Measurements from ENCODE around the gene MDM2. TPM values are rescaled to one million over a fixed set of nuclear protein-coding genes. Genes with fewer than 3 reads are reported as not detected.
"Not testable (repeated sequence)": the region's sequence is repeated elsewhere in the genome, so short reads cannot be mapped to it uniquely, and the experiment has no call there.

The MDM2 gene
- total RNA-seq, 1 experiment from 2014 or later, result 41.9 TPM

DNA sequence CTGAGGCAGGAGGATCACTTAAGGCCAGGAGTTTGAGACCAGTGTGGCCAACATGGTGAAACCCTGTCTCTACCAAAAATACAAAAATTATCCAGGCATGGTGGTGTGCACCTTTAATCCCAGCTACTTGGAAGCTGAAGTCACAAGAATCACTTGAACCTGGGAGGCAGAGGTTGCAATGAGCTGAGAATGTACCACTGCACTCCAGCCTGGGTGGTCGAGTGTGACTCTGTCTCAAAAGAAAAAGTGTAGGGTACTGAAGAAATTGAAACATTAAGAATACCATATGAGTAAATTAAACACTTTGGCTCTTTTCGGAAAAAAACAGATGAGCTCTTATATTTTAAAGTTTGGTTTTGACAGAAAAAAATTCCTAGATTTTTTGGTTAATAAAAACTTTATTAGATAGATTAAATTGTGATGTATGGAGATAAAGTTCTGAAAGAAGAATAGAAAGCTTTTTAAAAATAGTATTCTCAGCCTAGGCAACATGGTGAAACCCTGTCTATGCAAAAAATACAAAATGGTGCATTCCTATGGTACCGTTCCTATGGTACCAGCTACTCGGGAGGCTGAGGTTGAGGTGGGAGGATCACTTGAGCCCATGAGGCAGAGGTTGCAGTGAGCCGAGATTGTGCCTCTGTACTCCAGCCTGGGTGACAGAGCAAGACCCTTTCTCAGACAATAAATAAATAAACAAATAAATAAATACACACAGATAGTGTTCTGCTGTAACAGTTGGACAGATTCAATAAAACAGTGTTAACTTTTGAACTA is 20.1 kb downstream of the MDM2 start:
- DNase-seq (ENCODE audit: low spot score), result no peak

DNA sequence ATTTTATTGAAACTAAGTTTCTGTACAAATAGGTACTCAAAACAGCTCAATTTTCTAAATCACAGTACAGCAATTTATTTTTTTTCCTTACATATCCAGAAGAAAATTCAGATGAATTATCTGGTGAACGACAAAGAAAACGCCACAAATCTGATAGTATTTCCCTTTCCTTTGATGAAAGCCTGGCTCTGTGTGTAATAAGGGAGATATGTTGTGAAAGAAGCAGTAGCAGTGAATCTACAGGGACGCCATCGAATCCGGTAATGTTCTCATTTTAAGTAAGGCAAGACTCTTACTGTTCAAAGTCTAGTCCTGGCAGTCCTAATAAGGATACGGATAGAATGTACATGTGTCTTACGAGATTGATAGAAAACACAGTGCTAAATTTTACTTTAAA is 20.7 kb downstream of the MDM2 start:
- no peak for DNase-seq (ENCODE audit: low spot score)

DNA sequence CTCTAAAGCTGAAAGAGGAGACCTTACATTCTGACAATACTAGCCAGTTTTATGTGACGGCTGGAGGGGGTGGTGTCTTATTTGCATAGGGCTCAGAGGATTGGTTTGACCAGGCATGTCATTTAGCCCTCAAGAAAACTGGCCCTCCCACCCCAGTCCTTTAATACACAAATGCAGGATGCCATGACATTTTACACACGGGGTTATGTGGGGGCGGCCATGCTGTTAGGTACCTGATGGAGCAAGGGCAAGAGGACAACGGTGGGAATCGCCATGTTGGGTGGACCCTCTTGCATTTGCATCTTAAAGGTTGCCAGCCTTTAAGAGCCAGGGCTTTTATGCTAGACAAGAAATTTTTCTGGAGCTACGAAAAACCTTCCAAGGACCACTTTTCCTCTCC is 23.3 kb downstream of the MDM2 start:
- no peak for DNase-seq (ENCODE audit: low spot score)

DNA sequence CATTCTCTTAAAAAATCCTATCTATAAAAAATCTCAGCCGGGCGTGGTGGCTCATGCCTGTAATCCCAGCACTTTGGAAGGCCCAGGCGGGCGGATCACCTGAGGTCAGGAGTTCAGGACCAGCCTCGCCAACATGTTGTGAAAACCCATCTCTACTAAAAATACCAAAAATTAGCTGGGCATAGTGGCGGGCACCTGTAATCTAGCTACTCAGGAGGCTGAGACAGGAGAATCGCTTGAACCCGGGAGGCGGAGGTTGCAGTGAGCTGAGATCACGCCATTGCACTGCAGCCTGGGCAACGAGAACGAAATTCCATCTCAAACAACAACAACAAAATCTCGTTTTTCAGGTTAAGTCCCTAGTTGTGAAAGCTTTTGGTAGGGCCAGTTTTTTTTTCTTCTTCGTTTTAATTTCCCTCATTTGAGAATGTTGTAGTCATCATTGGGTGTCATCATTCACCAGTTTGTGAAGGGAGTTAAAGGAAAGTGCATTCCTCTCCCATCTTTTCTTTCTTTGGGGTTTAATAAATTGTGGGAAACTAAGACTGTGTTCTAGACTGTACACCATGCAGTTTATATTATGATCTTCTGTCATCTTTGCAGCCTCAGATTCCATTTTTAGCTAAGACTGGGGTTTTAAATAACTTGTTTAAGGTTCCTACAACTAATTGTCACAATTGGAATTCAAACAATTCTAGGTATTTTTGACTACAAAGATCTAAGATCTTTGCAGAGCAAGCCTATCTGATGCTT is 23.9 kb downstream of the MDM2 start:
- no peak for DNase-seq (ENCODE audit: low spot score)

DNA sequence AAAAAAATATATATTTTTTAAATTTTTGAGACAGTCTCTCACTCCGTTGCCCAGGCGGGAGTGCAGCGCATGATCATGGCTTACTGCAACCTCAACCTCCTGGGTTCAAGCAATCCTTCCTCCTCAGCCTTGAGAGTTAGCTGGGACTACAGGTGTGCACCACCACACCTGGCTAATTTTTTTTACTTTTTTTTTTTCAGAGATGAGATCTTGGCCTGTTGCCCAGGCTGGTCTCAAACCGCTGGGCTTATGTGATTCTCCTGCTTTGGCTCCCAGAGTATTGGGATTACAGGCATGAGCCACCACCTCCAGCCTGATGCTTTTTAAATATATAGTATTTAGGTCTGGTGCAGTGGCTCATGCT is 24.5 kb downstream of the MDM2 start:
- DNase-seq (ENCODE audit: low spot score), result no peak

DNA sequence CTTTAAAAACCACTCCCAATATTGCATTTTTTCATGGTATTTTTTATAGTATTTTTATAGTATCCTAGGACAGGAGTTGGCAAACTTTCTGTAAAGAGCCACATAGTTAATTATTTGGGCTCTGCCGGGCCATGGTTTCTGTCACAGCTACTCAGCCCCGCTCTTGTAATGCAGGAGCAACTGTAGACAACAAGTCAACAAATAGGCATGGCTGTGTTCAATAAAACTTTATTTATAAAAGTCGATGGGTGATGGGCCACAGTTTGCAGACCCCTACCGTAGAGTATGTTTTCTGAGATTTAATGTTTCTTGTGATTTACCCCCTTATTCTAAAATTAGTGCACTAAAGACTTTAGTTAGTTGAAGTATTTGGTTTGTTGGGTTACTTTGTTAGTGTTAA is 25.5 kb downstream of the MDM2 start:
- no peak for DNase-seq (ENCODE audit: low spot score)

DNA sequence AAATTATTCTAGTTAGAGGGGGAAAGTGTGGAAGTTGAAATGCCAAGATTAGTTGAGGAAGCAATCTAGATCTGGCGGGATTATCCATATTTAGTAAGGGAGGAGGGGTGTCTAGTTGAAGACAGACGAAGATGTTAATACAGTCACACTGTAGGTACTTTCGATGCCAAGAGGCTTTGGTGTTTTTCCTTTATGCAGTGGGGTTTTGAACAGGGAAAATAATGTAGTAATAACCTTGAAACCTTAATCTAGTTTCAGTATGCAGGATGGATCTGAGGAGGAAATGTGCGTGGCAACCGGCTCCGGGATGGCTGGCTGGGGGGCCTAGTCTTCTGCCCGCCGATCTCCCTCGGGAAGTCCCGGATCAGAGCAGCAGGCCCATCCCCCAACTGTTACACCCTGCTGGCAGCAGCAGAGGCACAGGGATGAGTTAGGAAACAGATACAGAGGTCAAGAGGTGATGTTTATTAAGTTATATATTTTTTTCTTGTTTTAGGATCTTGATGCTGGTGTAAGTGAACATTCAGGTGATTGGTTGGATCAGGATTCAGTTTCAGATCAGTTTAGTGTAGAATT is 27.4 kb downstream of the MDM2 start:
- DNase-seq (ENCODE audit: low spot score), result no peak

DNA sequence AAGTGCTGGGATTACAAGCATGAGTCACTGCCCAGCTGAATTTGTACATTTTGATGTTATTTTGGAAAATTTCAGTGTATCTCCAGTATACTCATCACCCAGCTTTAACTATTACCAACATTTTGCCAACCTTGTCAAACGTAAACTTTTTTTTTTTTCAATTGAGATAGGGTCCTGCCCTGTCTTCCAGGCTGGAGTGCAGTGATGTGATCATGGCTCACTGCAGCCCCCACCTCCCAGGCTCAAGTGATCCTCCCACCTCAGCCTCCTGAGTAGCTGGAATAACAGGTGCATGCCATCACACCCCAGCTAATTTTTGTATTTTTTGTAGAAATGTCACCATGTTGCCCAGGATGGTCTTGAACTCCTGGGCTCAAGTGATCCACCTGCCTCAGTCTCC is 29.2 kb downstream of the MDM2 start:
- DNase-seq (ENCODE audit: low spot score), result no peak

DNA sequence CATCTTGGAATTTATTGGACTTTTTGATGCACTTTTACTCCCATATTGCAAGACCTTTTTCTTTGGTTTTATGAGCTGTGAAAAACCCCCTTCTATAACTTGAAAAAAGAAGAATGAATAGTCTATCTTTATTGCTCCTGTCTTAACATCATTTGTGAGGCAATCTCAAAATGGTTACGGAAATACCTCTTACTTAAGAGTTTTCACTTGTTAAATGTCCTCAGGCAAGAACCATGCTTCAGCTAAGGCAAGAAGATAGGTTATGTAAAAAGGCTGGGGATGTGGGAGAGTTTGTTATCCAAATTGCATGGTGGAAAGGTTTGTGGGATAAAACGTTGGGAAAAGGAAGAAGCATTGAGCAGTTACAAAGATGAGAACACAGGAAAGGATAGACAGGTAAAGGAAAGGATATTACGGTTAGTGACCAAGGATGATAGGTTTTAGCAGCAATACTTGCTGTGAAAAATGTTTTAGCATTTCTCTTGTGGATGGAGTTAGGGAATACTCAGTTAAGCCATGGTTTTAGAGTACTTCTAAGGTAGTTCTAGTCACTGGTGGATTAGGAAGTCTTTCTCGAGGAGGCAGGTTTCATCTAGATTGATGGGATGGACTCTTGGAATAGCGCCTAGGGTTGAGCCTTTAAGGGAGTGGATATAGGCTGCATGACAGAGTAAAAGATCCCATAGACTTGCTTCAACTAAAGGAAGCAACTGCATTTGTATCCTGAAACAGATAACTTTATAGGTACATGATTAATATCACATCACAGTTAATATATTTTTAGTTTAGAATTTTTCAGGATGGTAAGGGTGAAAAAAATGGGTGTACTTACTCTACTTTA is 30.3 kb downstream of the MDM2 start:
- DNase-seq (ENCODE audit: low spot score), result no peak

DNA sequence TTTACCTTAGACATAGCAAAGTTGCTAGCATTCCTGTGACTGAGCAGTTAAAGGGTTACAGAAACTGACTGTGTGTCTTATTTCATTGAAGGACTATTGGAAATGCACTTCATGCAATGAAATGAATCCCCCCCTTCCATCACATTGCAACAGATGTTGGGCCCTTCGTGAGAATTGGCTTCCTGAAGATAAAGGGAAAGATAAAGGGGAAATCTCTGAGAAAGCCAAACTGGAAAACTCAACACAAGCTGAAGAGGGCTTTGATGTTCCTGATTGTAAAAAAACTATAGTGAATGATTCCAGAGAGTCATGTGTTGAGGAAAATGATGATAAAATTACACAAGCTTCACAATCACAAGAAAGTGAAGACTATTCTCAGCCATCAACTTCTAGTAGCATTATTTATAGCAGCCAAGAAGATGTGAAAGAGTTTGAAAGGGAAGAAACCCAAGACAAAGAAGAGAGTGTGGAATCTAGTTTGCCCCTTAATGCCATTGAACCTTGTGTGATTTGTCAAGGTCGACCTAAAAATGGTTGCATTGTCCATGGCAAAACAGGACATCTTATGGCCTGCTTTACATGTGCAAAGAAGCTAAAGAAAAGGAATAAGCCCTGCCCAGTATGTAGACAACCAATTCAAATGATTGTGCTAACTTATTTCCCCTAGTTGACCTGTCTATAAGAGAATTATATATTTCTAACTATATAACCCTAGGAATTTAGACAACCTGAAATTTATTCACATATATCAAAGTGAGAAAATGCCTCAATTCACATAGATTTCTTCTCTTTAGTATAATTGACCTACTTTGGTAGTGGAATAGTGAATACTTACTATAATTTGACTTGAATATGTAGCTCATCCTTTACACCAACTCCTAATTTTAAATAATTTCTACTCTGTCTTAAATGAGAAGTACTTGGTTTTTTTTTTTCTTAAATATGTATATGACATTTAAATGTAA is 31.5 kb downstream of the MDM2 start:
- DNase-seq (ENCODE audit: low spot score), result no peak

DNA sequence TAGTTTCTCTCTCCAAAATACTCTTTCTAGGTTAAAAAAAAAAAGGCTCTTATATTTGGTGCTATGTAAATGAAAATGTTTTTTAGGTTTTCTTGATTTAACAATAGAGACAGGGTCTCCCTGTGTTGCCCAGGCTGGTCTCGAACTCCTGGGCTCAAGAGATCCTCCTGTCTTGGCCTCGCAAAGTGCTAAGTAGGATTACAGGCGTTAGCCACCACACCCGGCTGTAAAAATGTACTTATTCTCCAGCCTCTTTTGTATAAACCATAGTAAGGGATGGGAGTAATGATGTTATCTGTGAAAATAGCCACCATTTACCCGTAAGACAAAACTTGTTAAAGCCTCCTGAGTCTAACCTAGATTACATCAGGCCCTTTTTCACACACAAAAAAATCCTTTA is 33.2 kb downstream of the MDM2 start:
- not testable (repeated sequence) for DNase-seq (ENCODE audit: low spot score)

DNA sequence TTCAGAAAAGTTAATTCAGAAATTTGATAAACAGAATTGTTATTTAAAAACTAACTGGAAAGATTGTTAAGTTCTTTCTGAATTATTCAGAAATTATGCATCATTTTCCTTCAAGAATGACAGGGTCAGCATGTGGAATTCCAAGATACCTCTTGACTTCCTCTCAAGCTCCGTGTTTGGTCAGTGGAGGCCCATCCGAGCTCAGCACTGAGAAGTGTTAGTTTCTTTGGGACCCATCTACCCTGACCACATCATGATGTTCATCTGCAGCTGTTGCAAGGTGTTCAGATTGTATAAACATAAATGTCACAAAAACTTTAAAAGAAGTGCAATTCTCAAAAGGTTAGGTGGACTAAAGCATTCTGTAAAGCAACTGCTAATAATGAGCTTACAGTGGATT is 33.7 kb downstream of the MDM2 start:
- DNase-seq (ENCODE audit: low spot score), result no peak

DNA sequence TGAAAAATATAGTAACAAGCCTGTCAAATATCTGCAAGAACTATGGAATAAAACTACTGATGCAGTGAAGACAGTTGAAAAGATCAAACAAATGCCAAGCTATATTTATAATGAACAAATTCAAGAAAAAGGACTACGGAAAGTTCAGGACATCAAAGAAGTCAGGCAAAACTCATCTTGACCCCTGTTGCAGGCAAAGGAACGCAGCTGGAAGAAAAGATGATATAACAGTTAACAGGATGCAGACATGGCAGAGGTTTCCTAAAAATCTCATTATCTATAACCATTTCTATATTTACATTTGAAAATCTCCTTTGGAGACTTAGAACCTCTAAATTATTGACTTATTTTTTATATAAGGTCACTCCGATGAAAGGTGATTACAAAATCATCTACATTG is 34.1 kb downstream of the MDM2 start:
- DNase-seq (ENCODE audit: low spot score), result no peak

DNA sequence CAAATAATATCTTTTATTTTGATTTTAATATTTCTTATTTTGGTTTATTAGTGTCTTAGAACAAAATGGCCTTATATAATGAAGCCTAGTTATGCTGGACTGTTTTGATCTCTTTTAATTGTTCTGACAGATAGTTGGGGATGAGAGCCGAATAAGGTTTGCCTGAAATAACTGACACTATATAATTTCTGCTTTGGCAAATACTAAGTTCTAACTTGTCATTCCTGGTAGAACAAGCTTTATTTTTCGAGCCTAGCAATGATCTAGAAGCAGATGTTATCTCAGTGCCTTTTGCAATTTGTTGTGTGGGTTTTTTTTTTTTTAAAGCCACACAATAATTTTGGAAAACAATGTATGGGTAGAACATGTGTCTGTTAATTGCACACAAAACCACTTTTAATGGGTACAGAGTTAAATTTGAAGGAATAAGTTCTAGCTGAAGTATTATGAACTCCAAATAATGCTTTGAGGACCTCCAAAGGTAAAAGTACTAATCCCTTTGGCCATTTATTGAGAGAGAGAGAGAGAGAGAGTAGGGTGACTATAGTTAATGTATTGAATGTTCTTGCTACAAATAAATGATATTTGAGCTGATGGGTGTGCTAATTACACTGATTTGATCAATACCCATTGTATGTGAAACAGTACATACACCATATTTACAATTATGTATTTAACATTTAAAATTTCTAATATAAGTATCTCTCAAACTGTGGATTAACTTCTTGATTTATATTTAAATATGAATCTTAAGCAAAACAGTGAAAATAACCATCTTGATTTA is 35.0 kb downstream of the MDM2 start:
- DNase-seq (ENCODE audit: low spot score), result no peak

DNA sequence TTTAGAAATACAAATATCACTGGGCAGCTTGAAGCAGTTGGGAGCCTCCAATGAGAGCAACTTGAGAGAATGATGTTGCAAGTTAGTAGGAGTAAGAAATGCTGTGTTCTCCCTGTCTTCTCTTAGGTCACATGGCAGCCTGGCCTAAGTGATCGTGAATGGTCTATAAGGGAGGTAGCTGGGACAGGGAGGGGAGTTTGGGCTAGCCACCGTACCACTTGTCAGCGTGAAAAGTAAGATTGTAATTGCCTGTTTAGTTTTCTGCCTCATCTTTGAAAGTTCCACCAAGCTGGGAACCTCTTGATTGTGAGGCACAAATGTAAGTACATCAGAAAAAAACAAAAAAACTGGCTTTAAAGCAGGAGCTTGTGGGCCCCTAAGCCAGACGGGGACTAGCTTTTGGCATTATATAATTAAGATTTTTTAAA is 36.4 kb downstream of the MDM2 start:
- no peak for DNase-seq (ENCODE audit: low spot score)

DNA sequence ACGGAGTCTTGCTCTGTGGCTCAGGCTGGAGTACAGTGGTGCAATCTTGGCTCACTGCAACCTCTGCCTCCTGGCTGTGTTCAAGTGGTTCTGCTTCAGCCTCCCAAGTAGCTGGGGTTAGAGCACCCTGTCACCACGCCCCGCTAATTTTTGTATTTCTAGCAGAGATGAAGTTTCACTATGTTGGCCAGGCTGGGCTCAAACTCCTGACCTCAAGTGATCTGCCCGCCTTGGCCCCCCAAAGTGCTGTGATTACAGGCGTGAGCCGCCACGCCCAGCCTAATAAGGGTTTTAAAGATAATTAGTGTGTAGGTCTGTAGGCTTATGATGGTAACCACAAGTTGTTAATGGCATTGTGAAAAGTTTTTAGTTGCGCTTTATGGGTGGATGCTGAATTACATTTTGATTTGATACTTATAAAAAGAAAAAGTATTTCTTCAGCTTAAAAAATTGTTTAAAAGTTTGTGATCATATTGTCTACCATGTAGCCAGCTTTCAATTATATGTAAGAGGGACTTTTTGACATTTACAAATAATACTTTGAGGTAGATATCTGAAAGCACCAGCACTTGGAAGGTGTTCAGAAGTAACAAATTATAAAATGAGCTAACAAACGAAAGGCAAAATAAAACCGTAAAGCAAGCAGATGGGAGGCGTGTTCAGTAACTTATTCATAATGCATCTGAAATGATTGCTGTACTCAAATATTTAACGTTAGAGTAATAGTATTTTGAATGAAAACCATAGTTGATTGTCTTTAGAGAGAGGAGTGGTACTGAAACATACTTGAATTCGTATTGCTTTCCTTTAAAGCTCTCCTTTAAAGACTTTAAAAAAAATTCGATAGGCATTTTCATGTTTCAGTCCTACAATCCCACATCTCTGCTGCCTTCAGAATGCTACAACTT is 37.1 kb downstream of the MDM2 start:
- no peak for DNase-seq (ENCODE audit: low spot score)

DNA sequence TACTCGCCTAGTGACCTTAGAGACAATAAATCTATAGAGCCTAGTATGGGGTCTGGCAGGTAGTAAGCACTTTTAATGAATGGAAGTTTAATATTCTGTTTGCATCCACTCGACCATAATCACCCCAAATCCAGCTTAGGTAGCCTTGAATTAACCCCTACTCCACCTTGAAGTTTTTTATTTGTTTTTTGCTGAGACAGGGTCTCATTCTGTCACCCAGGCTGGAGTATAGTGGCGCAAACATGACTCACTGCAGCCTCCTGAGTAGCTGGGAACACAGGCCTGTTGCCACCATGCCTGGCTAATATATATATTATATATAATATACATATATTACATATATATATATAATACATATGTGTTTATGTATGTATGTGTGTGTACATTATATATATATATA is 38.8 kb downstream of the MDM2 start:
- DNase-seq (ENCODE audit: low spot score), result no peak

DNA sequence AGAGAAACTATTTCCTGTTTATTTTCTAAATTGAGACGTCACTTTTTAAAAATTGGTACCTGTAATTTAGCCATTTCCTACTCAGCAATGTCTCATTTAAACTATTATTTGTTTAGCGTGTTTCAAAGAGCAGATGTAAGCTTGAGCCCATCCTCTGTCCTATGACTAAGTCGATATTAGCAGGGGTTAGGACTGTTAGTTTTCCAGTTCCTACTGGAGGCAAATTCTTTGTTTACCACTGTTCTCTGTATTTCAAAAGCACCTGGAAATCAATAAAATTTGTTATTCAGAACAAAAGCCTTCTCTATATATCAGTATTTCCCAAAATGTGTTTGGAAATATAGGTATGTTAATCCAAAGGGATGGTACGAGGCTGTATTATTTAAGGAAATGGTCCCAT is 42.4 kb downstream of the MDM2 start:
- no peak for DNase-seq (ENCODE audit: low spot score)
